Endothelial cell of umbilical vein (primary cell): ENCODE results near the gene BNC2.

Experiments
- EZH2 ChIP-seq: IDR thresholded peaks from 2 replicates; pipeline ENCODE4 v1.6.1; 2012; ENCODE audit warnings: borderline replicate concordance, low read depth, mild to moderate bottlenecking, moderate library complexity, low read length, inconsistent platforms; ENCODE audit not compliant: severe bottlenecking
- GATA2 ChIP-seq: IDR thresholded peaks from 2 replicates; pipeline ENCODE4 v1.7.0; 2011; ENCODE audit warnings: low read depth, mild to moderate bottlenecking, moderate library complexity, mixed read lengths, low read length; ENCODE audit not compliant: insufficient read length, insufficient read depth
- TF ChIP-seq, protein P1 (sequence below), 2 donors: IDR thresholded peaks; 1 replicate in 1 of 2; 2 replicates in 1 of 2; pipeline ENCODE4 v1.5.1; 2011; ENCODE audit warnings: low read length in 2 of 2, mild to moderate bottlenecking in 2 of 2, moderate library complexity in 2 of 2, control low read depth in 1 of 2, inconsistent platforms in 1 of 2, low read depth in 1 of 2; ENCODE audit not compliant: insufficient read depth in 1 of 2; ENCODE audit errors: extremely low read depth in 1 of 2

DNA sequence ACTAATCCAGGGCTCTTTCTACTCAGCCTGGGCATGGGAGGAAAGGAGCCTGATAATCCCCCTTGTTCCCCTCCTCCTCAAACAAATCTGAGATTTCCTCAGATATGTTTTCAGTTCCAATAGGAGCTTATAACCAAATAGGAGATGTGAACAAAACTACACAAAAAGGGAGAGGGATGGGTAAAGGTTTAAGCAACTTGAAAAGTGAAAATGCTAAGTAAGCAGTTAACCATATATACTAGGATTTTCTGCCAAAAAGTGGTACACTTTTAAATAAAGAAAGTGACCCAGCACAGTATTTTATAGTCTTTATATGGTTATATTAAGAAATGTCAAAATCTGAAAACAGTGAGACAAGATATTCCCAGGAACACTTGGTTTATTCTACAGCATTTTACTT, 275.7 kb downstream of the BNC2 start:
- TF ChIP-seq EZH2 (no peak), GATA2 (no peak)
- TF ChIP-seq, protein P1, sequence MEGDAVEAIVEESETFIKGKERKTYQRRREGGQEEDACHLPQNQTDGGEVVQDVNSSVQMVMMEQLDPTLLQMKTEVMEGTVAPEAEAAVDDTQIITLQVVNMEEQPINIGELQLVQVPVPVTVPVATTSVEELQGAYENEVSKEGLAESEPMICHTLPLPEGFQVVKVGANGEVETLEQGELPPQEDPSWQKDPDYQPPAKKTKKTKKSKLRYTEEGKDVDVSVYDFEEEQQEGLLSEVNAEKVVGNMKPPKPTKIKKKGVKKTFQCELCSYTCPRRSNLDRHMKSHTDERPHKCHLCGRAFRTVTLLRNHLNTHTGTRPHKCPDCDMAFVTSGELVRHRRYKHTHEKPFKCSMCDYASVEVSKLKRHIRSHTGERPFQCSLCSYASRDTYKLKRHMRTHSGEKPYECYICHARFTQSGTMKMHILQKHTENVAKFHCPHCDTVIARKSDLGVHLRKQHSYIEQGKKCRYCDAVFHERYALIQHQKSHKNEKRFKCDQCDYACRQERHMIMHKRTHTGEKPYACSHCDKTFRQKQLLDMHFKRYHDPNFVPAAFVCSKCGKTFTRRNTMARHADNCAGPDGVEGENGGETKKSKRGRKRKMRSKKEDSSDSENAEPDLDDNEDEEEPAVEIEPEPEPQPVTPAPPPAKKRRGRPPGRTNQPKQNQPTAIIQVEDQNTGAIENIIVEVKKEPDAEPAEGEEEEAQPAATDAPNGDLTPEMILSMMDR (IDR thresholded peaks at IDR 0.05; ENCODE audit: extremely low read depth in 1 of 2, insufficient read depth in 1 of 2, low read depth in 1 of 2, low read length in 2 of 2), result no peak
